Stimulated activated CD4-positive, alpha-beta T cell treated with anti-CD3 and anti-CD28 coated beads, Interleukin-4, amount 100 ng/mL, for 48 hours (primary cell): ENCODE measurements around the gene A1CF.
"Not testable (repeated sequence)": the region's sequence is repeated elsewhere in the genome, so short reads cannot be mapped to it uniquely, and the experiment has no call there.

ENCODE experiments used
- DNase-seq, 2 donors: peaks; one replicate each; pipeline ENCODE4 v3.0.0-alpha.2; 2020; ENCODE audit warnings: low read depth in 2 of 2

Gene A1CF

GRCh38 chr10:50885097-50885859 is at the start of gene A1CF:
TSS of gene A1CF (minus strand) at chr10:50885627. CDS start at chr10:50859940, 25,687 bp downstream.
- DNase-seq = no peak

GRCh38 chr10:50931948-50932431 is 46.6 kb upstream of the A1CF start:
- no peak for DNase-seq

GRCh38 chr10:50929670-50930069 is 44.2 kb upstream of the A1CF start:
- DNase-seq = no peak

GRCh38 chr10:50928190-50928552 is 42.7 kb upstream of the A1CF start:
- no peak for DNase-seq

- no peak for DNase-seq
These were observed 42.2 kb upstream of the A1CF start for GRCh38 chr10:50927522-50928189.

- DNase-seq = not testable (repeated sequence)
These were observed 38.0 kb upstream of the A1CF start for GRCh38 chr10:50923471-50923870.

- no peak for DNase-seq
These were observed 33.6 kb upstream of the A1CF start for GRCh38 chr10:50919010-50919409.

GRCh38 chr10:50918529-50918928 is 33.1 kb upstream of the A1CF start:
- no peak for DNase-seq

- DNase-seq = no peak
These were observed 32.1 kb upstream of the A1CF start for GRCh38 chr10:50917486-50917885.

- DNase-seq = no peak
These were observed 24.0 kb upstream of the A1CF start for GRCh38 chr10:50909334-50910014.

- DNase-seq = no peak
These were observed 22.9 kb upstream of the A1CF start for GRCh38 chr10:50908366-50908765.

- not testable (repeated sequence) for DNase-seq
These were observed 20.4 kb upstream of the A1CF start for GRCh38 chr10:50905797-50906196.

- DNase-seq = no peak
These were observed 11.3 kb upstream of the A1CF start for GRCh38 chr10:50896721-50897120.

GRCh38 chr10:50894312-50894711 is 8.9 kb upstream of the A1CF start:
- DNase-seq = no peak

- DNase-seq = no peak
These were observed 7.0 kb upstream of the A1CF start for GRCh38 chr10:50892467-50892866.

GRCh38 chr10:50884302-50884701 is 1.1 kb downstream of the A1CF start:
- DNase-seq = no peak

GRCh38 chr10:50883629-50884028 is 1.8 kb downstream of the A1CF start:
- no peak for DNase-seq

- no peak for DNase-seq
These were observed 2.9 kb downstream of the A1CF start for GRCh38 chr10:50882540-50882983.

- DNase-seq = not testable (repeated sequence)
These were observed 4.4 kb downstream of the A1CF start for GRCh38 chr10:50881046-50881445.

- DNase-seq = no peak
These were observed 9.0 kb downstream of the A1CF start for GRCh38 chr10:50876429-50876828.

GRCh38 chr10:50874723-50875122 is 10.7 kb downstream of the A1CF start:
- DNase-seq = no peak

- DNase-seq = no peak
These were observed 19.1 kb downstream of the A1CF start for GRCh38 chr10:50866317-50866716.

GRCh38 chr10:50862719-50863118 is 22.7 kb downstream of the A1CF start:
- DNase-seq = no peak
